8988T (cell line): ENCODE measurements around the gene SYT2.

Experiments
- DNase-seq: peaks from one replicate; pipeline ENCODE4 v3.0.0; 2011

Gene SYT2

GRCh38 chr1:202703191-202703590 lies 7.1 kb downstream of the SYT2 start:
- DNase-seq, result no peak

GRCh38 chr1:202702088-202702487 lies 8.2 kb downstream of the SYT2 start:
- no peak for DNase-seq

GRCh38 chr1:202701200-202701599 lies 9.1 kb downstream of the SYT2 start:
- DNase-seq, result no peak

- no peak for DNase-seq
Measured at GRCh38 chr1:202700061-202700460, 10.2 kb downstream of the SYT2 start.

- DNase-seq, result no peak
Measured at GRCh38 chr1:202698276-202698675, 12.0 kb downstream of the SYT2 start.

- no peak for DNase-seq
Measured at GRCh38 chr1:202697038-202697437, 13.2 kb downstream of the SYT2 start.

- no peak for DNase-seq
Measured at GRCh38 chr1:202694314-202694713, 15.9 kb downstream of the SYT2 start.

- no peak for DNase-seq
Measured at GRCh38 chr1:202692959-202693555, 17.2 kb downstream of the SYT2 start.

GRCh38 chr1:202691816-202692215 lies 18.4 kb downstream of the SYT2 start:
- no peak for DNase-seq

- DNase-seq, result no peak
Measured at GRCh38 chr1:202689493-202690342, 20.5 kb downstream of the SYT2 start.

- no peak for DNase-seq
Measured at GRCh38 chr1:202689082-202689481, 21.2 kb downstream of the SYT2 start.

- no peak for DNase-seq
Measured at GRCh38 chr1:202688401-202688800, 21.9 kb downstream of the SYT2 start.

GRCh38 chr1:202687798-202688197 lies 22.5 kb downstream of the SYT2 start:
- no peak for DNase-seq

GRCh38 chr1:202687370-202687769 lies 22.9 kb downstream of the SYT2 start:
- DNase-seq, result no peak

GRCh38 chr1:202685641-202686040 lies 24.6 kb downstream of the SYT2 start:
- DNase-seq, result no peak

- no peak for DNase-seq
Measured at GRCh38 chr1:202684716-202685115, 25.5 kb downstream of the SYT2 start.

- no peak for DNase-seq
Measured at GRCh38 chr1:202683029-202683428, 27.2 kb downstream of the SYT2 start.

GRCh38 chr1:202682477-202682876 lies 27.8 kb downstream of the SYT2 start:
- no peak for DNase-seq

GRCh38 chr1:202681736-202682420 lies 28.4 kb downstream of the SYT2 start:
- no peak for DNase-seq

- DNase-seq, result no peak
Measured at GRCh38 chr1:202680586-202681352, 29.5 kb downstream of the SYT2 start.

GRCh38 chr1:202679406-202680177 lies 30.7 kb downstream of the SYT2 start:
- DNase-seq, result no peak

GRCh38 chr1:202677433-202677832 lies 32.8 kb downstream of the SYT2 start:
- DNase-seq, result no peak
